ENCODE data around the gene RAB11FIP3. TPM values are rescaled to one million over a fixed set of nuclear protein-coding genes. Genes with fewer than 3 reads are reported as not detected.

The RAB11FIP3 gene
- total and polyA plus RNA-seq, 2 of the 13 experiments (the other 11 are each of a cell fraction or from before 2014, with no cell fraction given), result 34.3 to 57.6 TPM

DNA sequence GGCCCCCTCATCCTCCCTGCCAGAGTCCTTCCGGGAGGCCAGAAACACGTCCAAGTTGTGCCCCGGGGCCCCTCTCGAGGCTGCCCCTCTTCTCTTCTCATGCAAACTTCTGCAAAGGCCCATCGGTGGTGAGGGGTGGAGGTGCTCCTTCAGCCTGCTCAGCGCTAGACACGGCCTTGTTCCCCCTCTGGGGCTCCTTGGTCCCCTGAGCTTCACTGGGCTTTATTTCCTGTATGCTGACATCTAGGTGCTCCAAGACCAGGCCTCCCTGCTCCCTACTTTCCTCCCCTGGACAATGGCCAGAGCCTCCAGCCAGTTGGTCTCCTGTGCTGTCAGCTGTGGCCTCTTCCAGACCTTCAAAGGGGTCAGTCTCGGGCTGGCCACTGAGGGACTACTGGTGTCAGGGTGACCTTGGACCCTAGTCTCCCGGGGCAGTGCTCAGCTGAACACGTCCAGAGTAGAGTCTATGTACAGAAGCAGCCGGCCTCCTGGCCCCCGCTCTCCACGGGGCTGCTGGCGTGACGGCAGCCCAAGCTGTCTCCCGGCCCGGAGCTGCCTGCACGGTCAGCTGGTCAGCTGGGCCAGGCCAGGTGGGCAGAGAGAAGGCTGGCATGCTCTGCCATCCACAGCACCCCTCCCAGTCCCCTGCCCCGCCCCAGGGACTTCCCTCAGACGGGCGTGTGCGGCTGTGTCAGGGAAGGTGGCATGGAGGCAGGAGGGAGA is 133.0 kb downstream of the RAB11FIP3 start (continued):
- TF ChIP-seq AHDC1 (CRISPR knock-in tag; IDR thresholded peaks at IDR 0.05; ENCODE audit: borderline replicate concordance) (peak; percentile 84; the same call in 1 of the 2 replicates), ZFP90 (CRISPR knock-in tag; IDR thresholded peaks at IDR 0.05; ENCODE audit: borderline replicate concordance) (no peak), ZNF709 (CRISPR knock-in tag; IDR thresholded peaks at IDR 0.05) (no peak), ZNF75D (CRISPR knock-in tag; IDR thresholded peaks at IDR 0.05; ENCODE audit: borderline replicate concordance) (no peak), KDM3A (CRISPR knock-in tag; IDR thresholded peaks at IDR 0.05; ENCODE audit: low read depth) (0 out of 2 replicates have a peak, but pooled peaks have one; percentile 15), ZNF160 (CRISPR knock-in tag; IDR thresholded peaks at IDR 0.05) (no peak), TSC22D2 (CRISPR knock-in tag; IDR thresholded peaks at IDR 0.05; ENCODE audit: borderline replicate concordance) (0 out of 2 replicates have a peak, but pooled peaks have one; percentile 4), SMAD1 (CRISPR knock-in tag; IDR thresholded peaks at IDR 0.05; ENCODE audit: borderline replicate concordance, low read depth) (no peak), ZNF30 (CRISPR knock-in tag; IDR thresholded peaks at IDR 0.05) (no peak), ZGPAT (CRISPR knock-in tag; IDR thresholded peaks at IDR 0.05) (peak; percentile 85), ZMYM3 (CRISPR knock-in tag; IDR thresholded peaks at IDR 0.05) (peak; percentile 89), CCDC6 (CRISPR knock-in tag; IDR thresholded peaks at IDR 0.05) (no peak), ZNF513 (CRISPR knock-in tag; conservative IDR thresholded peaks at IDR 0.05) (no peak), SKI (IDR thresholded peaks at IDR 0.05; ENCODE audit: partially characterized antibody) (peak; percentile 87), KLF11 (CRISPR knock-in tag; IDR thresholded peaks at IDR 0.05) (no peak), ZNF441 (CRISPR knock-in tag; IDR thresholded peaks at IDR 0.05; ENCODE audit: borderline replicate concordance) (peak; percentile 74; the same call in 1 of the 2 replicates)
- TF ChIP-seq, protein P1, sequence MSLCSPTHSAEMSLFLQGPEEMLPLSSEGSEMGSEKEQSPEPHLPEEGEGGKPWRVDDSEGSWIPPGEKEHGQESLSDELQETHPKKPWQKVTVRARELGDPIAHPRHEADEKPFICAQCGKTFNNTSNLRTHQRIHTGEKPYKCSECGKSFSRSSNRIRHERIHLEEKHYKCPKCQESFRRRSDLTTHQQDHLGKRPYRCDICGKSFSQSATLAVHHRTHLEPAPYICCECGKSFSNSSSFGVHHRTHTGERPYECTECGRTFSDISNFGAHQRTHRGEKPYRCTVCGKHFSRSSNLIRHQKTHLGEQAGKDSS (CRISPR knock-in tag; IDR thresholded peaks at IDR 0.05; ENCODE audit: borderline replicate concordance, low read depth), result peak; percentile 98
